Testis (tissue), 3 donors: ENCODE results near the gene TMBIM6. TPM values are rescaled to one million over a fixed set of nuclear protein-coding genes. Genes with fewer than 3 reads are reported as not detected.

Experiments
- DNase-seq: peaks from one replicate; pipeline ENCODE4 v3.0.0-alpha.2; 2019
- H3K27ac ChIP-seq, 2 donors: fragments of 200-600 bp; sonication (generic); one replicate each; pipeline ENCODE4 v1.5.1; 2019
- H3K27me3 ChIP-seq: fragments of 200-600 bp; sonication (generic); one replicate; pipeline ENCODE4 v1.5.1; 2019
- H3K36me3 ChIP-seq: fragments of 200-600 bp; sonication (generic); one replicate; pipeline ENCODE4 v1.5.1; 2017; ENCODE audit warnings: low read depth; ENCODE audit errors: missing control alignments
- H3K4me1 ChIP-seq: fragments of 200-600 bp; sonication (generic); one replicate; pipeline ENCODE4 v1.5.1; 2019
- H3K4me3 ChIP-seq, 2 donors: fragments of 200-600 bp; sonication (generic); one replicate each; pipeline ENCODE4 v1.5.1; 2017 to 2019
- H3K9me3 ChIP-seq: fragments of 200-600 bp; sonication (generic); one replicate; pipeline ENCODE4 v1.5.1; 2017
- CTCF ChIP-seq, 3 experiments: fragments of 450-650 bp in 2 of 3; fragments of 200-600 bp in 1 of 3; sonication (generic) in 1 of 3; IDR thresholded peaks; one replicate each; pipeline ENCODE4 v1.5.1; 2016 to 2019; ENCODE audit warnings: antibody characterized with exemption in 3 of 3, mild to moderate bottlenecking in 2 of 3, moderate library complexity in 1 of 3
- POLR2A ChIP-seq: fragments of 450-650 bp; IDR thresholded peaks from one replicate; pipeline ENCODE4 v1.6.1; 2017; ENCODE audit warnings: antibody characterized with exemption, mild to moderate bottlenecking, moderate library complexity
- WGBS, 2 donors: methylation state at CpG; one replicate each; pipeline ENCODE4 v1.1.5; 2018; 5-methylcytosine and 5-hydroxymethylcytosine counted together
- intact Hi-C: fragments of 100-400 bp; cut with DNase I; formaldehyde crosslinking; loops from one replicate; pipeline ENCODE4 v1.15.1; 2023; ENCODE audit warnings: low total_unique reads
- polyA plus RNA-seq: library from polyadenylated mRNA; stranded (reverse); fragments of 350-450 nt; fragmentation: Illumina TruSeq; extraction: RNeasy Lipid Tissue Mini Kit (QIAGEN cat#74804); gene quantifications from one replicate; pipeline ENCODE4 v1.2.3, GENCODE V29; 2014; ENCODE audit warnings: low read depth, low replicate concordance; ENCODE audit not compliant: insufficient read depth
- total RNA-seq, 2 donors: library from RNA; depleted of rRNA; stranded (reverse); fragments of >200 nt; gene quantifications; one replicate each; pipeline ENCODE4 v1.2.3, GENCODE V29; 2016

Gene TMBIM6
- total and polyA plus RNA-seq, 3 donors from 2014 or later = 407 to 618 (median 440) TPM

DNA sequence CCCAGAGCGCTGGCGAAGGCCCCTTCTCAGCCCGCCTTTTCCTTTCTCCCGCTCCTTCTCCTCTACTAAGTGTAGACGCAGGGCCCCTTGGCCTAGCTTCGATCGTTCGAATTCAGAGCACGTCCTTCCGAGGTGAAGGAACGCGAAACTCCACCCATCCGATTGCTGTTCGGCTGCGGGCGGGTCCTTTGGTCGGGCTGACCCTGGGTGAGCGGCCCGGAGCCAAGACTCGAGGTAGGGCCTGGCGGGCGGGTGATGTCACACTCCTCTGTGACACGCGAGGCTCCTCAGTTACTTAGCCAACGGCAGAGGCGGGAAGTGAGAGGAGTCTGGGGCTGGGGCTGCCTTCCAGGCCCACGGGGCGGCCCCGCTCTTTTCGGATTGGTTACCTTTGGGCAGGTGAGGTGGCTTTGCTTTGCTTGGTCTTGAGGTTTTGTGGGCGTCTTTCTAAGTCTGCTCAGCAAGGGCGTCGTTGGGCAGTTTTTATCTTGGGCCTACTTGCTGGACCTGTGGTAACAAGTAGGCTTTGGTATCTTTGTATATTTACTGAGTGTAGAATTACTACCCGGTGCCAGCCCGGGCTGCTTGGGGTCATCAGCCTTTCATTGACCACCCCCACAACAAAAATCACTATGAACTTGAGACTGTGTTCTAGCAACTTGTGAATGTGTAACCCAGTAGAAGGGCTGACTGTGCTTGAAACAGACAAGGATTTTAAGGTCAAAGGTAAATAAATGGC lies 694 bp downstream of the TMBIM6 start:
- Histone ChIP-seq H3K9me3 (no peaks in the 10 kb centered on the region), H3K4me1 (peaks cover 11% of the 10 kb centered on the region), H3K36me3 (no peaks in the 10 kb centered on the region), H3K27ac (peak overlapping the region; percentile 91 to 98), H3K27me3 (no peaks in the 10 kb centered on the region), H3K4me3 (peak overlapping the region; percentile 68 to 96)
- WGBS, 2 donors = 0% methylated on average over 24 to 34 of the region's 35 CpGs
- intact Hi-C loops = no loop called here
- DNase-seq = peak; percentile 91
- no peak for TF ChIP-seq POLR2A
- no peak for TF ChIP-seq CTCF (IDR thresholded peaks at IDR 0.05)

DNA sequence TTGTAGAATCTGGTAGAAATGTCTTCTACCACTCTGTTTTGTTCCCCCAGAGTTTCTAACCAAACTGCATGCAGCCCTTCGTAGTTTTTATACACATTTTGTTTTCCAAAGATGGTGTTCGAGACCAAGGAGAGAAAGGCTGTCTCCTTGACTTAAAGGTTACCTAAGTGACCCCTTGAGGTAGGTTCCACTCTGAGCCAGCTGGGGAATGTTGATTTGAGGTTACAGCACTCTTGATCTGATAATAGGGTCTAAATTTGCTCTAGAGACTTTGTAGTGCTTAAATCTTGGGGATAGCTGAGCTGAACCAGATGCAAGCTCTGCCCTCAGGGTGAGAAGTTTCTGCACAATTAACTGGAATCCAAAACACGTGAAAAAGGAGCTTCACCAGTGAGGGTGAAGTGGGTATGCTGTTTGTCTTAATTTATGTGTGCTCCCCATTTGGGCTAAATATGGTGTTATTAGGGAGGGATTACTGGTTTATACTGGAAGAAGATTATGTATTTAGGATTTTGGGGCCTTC lies 3.1 kb downstream of the TMBIM6 start:
- no peaks in the 10 kb centered on the region for H3K9me3 ChIP-seq
- H3K27ac ChIP-seq = no peak overlapping the region
- H3K4me3 ChIP-seq = no peak overlapping the region
- no peaks in the 10 kb centered on the region for H3K27me3 ChIP-seq
- no peak for DNase-seq
- WGBS, 2 donors = 40 to 44% methylated on average over 3 of the region's 3 CpGs
- peaks cover 18% of the 10 kb centered on the region for H3K4me1 ChIP-seq
- H3K36me3 ChIP-seq = no peaks in the 10 kb centered on the region
- no peak for TF ChIP-seq CTCF (IDR thresholded peaks at IDR 0.05)
- TF ChIP-seq POLR2A = no peak
- intact Hi-C loops = no loop called here

DNA sequence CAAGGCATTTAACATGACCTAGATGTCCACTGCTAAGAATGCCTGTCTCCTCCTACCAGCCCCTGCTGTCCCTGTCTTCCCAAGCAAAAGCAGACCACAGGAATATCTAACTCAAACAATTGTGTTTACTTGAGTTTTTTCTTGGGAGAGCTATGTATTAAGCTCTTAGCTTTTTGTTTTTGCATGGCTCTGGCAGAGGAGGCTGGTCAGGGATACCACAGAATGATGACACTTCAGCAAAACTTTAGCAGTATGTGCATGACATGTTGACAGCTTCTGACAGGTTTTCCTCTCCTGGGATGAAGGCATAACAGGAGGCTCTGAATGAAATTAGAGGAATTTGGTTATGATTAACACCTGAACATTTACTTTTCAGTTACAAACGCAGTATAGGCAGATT lies 6.9 kb downstream of the TMBIM6 start:
- Histone ChIP-seq H3K27me3 (no peaks in the 10 kb centered on the region), H3K9me3 (no peaks in the 10 kb centered on the region), H3K4me1 (peaks cover 38% of the 10 kb centered on the region), H3K36me3 (no peaks in the 10 kb centered on the region), H3K27ac (no peak overlapping the region), H3K4me3 (no peak overlapping the region)
- DNase-seq = no peak
- intact Hi-C loops = no loop called here
- WGBS, 2 donors = 50 to 57% methylated on average over 1 of the region's 1 CpG
- TF ChIP-seq CTCF (IDR thresholded peaks at IDR 0.05) (no peak), POLR2A (no peak)

GRCh38 chr12:49748800-49749199 lies 7.4 kb downstream of the TMBIM6 start:
- no peak for DNase-seq
- Histone ChIP-seq H3K9me3 (no peaks in the 10 kb centered on the region), H3K36me3 (no peaks in the 10 kb centered on the region), H3K4me3 (no peak overlapping the region), H3K27me3 (no peaks in the 10 kb centered on the region), H3K27ac (no peak overlapping the region), H3K4me1 (peaks cover 33% of the 10 kb centered on the region)
- TF ChIP-seq POLR2A (no peak), CTCF (IDR thresholded peaks at IDR 0.05) (no peak)
- intact Hi-C loops = no loop called here
- 29 to 46% methylated on average over 3 of the region's 3 CpGs for WGBS, 2 donors
